H9 (cell line): ENCODE data around the gene CHAF1A. TPM values are rescaled to one million over a fixed set of nuclear protein-coding genes. Genes with fewer than 3 reads are reported as not detected.

Experiments used
- DNase-seq: peaks from one replicate; pipeline ENCODE4 v3.0.0-alpha.2; 2017
- H2AFZ ChIP-seq: one replicate; pipeline ENCODE4 v1.6.1; 2013; ENCODE audit warnings: mild to moderate bottlenecking, low read length, control low read depth, moderate library complexity
- H2AK5ac ChIP-seq: 2 replicates; pipeline ENCODE4 v1.6.1; 2013; ENCODE audit warnings: low read length, control low read depth, mixed read lengths; ENCODE audit not compliant: insufficient read length
- H2BK120ac ChIP-seq: one replicate; pipeline ENCODE4 v1.6.1; 2013; ENCODE audit warnings: low read depth, mild to moderate bottlenecking, low read length, control low read depth, inconsistent platforms; ENCODE audit not compliant: poor library complexity, severe bottlenecking
- H2BK12ac ChIP-seq: 2 replicates; pipeline ENCODE4 v1.6.1; 2013; ENCODE audit warnings: low read length, control low read depth, mixed read lengths, low read depth; ENCODE audit not compliant: insufficient read length
- H2BK15ac ChIP-seq: 2 replicates; pipeline ENCODE4 v1.6.1; 2013; ENCODE audit warnings: low read depth, low read length, control low read depth
- H2BK20ac ChIP-seq: one replicate; pipeline ENCODE4 v1.6.1; 2013; ENCODE audit warnings: low read depth, mild to moderate bottlenecking, low read length, control low read depth, inconsistent platforms; ENCODE audit not compliant: poor library complexity, severe bottlenecking
- H2BK5ac ChIP-seq: 2 replicates; pipeline ENCODE4 v1.6.1; 2013; ENCODE audit warnings: low read length, control low read depth, mixed read lengths; ENCODE audit not compliant: insufficient read length
- H3K14ac ChIP-seq: 2 replicates; pipeline ENCODE4 v1.6.1; 2013; ENCODE audit warnings: low read length, control low read depth; ENCODE audit not compliant: insufficient read depth
- H3K18ac ChIP-seq: 2 replicates; pipeline ENCODE4 v1.6.1; 2013; ENCODE audit warnings: low read depth, mild to moderate bottlenecking, mixed read lengths, low read length, control low read depth; ENCODE audit not compliant: insufficient read length
- H3K23ac ChIP-seq: 2 replicates; pipeline ENCODE4 v1.6.1; 2013; ENCODE audit warnings: low read length, control low read depth, mixed read lengths, low read depth; ENCODE audit not compliant: insufficient read length
- H3K23me2 ChIP-seq: 2 replicates; pipeline ENCODE4 v1.6.1; 2013; ENCODE audit warnings: low read depth, mild to moderate bottlenecking, mixed read lengths, low read length, control low read depth; ENCODE audit not compliant: insufficient read length, poor library complexity, severe bottlenecking
- H3K27ac ChIP-seq: 2 replicates; pipeline ENCODE4 v1.5.1; 2013; ENCODE audit warnings: low read length, control low read depth, mixed read lengths, low read depth; ENCODE audit not compliant: insufficient read length
- H3K27me3 ChIP-seq: 2 replicates; pipeline ENCODE4 v1.6.1; 2013; ENCODE audit warnings: low read length, control low read depth, inconsistent platforms; ENCODE audit not compliant: insufficient read depth
- H3K4ac ChIP-seq: 2 replicates; pipeline ENCODE4 v1.6.1; 2013; ENCODE audit warnings: low read depth, mild to moderate bottlenecking, control low read depth, inconsistent platforms, low read length, moderate library complexity
- H3K4me1 ChIP-seq: 2 replicates; pipeline ENCODE4 v1.6.1; 2013; ENCODE audit warnings: low read length, control low read depth, inconsistent platforms; ENCODE audit not compliant: insufficient read depth
- H3K4me2 ChIP-seq: 2 replicates; pipeline ENCODE4 v1.6.1; 2013; ENCODE audit warnings: low read length, control low read depth, mixed read lengths; ENCODE audit not compliant: insufficient read length, insufficient read depth
- H3K56ac ChIP-seq: 2 replicates; pipeline ENCODE4 v1.6.1; 2013; ENCODE audit warnings: low read depth, mild to moderate bottlenecking, mixed read lengths, low read length, control low read depth; ENCODE audit not compliant: insufficient read length
- H3K79me1 ChIP-seq: 2 replicates; pipeline ENCODE4 v1.6.1; 2013; ENCODE audit warnings: low read depth, mild to moderate bottlenecking, moderate library complexity, low read length, control low read depth, inconsistent platforms; ENCODE audit not compliant: insufficient read depth, poor library complexity, severe bottlenecking
- H3K79me2 ChIP-seq: 2 replicates; pipeline ENCODE4 v1.6.1; 2013; ENCODE audit warnings: low read length, control low read depth, inconsistent platforms; ENCODE audit not compliant: insufficient read depth
- H3K9ac ChIP-seq: 2 replicates; pipeline ENCODE4 v1.6.1; 2013; ENCODE audit warnings: low read length, control low read depth, mixed read lengths; ENCODE audit not compliant: insufficient read length; ENCODE audit errors: extremely low read depth
- H3K9me3 ChIP-seq: one replicate; pipeline ENCODE4 v1.6.1; 2013; ENCODE audit warnings: low read depth, low read length, inconsistent platforms; ENCODE audit not compliant: control insufficient read depth
- H3T11ph ChIP-seq: one replicate; pipeline ENCODE4 v1.6.1; 2013; ENCODE audit warnings: mild to moderate bottlenecking, low read length, control low read depth, inconsistent platforms
- H4K20me1 ChIP-seq: one replicate; pipeline ENCODE4 v1.6.1; 2013; ENCODE audit not compliant: control insufficient read depth, insufficient read length, insufficient read depth
- H4K5ac ChIP-seq: 2 replicates; pipeline ENCODE4 v1.6.1; 2013; ENCODE audit warnings: low read depth, mild to moderate bottlenecking, mixed read lengths, low read length, control low read depth; ENCODE audit not compliant: insufficient read length
- H4K8ac ChIP-seq: replicated peaks from 2 replicates; pipeline ENCODE4 v1.6.1; 2013; ENCODE audit warnings: low read length, control low read depth, mixed read lengths, low read depth; ENCODE audit not compliant: insufficient read length
- H4K91ac ChIP-seq: 2 replicates; pipeline ENCODE4 v1.6.1; 2013; ENCODE audit warnings: low read depth, mild to moderate bottlenecking, moderate library complexity, mixed read lengths, low read length, control low read depth; ENCODE audit not compliant: insufficient read length
- H3K27ac Mint-ChIP-seq, 3 experiments: 2 replicates in 2 of 3; 3 replicates in 1 of 3; pipeline ENCODE4 v1.8.0; 2020 to 2021; ENCODE audit warnings: mixed read lengths in 3 of 3, mild to moderate bottlenecking in 1 of 3, moderate library complexity in 1 of 3
- H3K27me3 Mint-ChIP-seq: 2 replicates; pipeline ENCODE4 v1.8.0; 2021; ENCODE audit warnings: low read depth, mild to moderate bottlenecking, moderate library complexity, mixed read lengths
- H3K36me3 Mint-ChIP-seq, 3 experiments: 2 replicates in 2 of 3; 3 replicates in 1 of 3; pipeline ENCODE4 v1.8.0; 2020 to 2021; ENCODE audit warnings: low read depth in 3 of 3, mixed read lengths in 3 of 3; ENCODE audit not compliant: insufficient read depth in 1 of 3
- H3K4me1 Mint-ChIP-seq, 2 experiments: 2 replicates each; pipeline ENCODE4 v1.8.0; 2020; ENCODE audit warnings: mixed read lengths in 2 of 2
- H3K4me3 Mint-ChIP-seq, 2 experiments: 2 replicates in 1 of 2; 3 replicates in 1 of 2; pipeline ENCODE4 v1.8.0; 2020 to 2021; ENCODE audit warnings: mild to moderate bottlenecking in 2 of 2, mixed read lengths in 2 of 2, moderate library complexity in 1 of 2
- H3K9me3 Mint-ChIP-seq, 2 experiments: 2 replicates in 1 of 2; 3 replicates in 1 of 2; pipeline ENCODE4 v1.8.0; 2020; ENCODE audit warnings: mild to moderate bottlenecking in 2 of 2, mixed read lengths in 2 of 2, moderate library complexity in 1 of 2
- WGBS: extraction: QIAGEN DNeasy Blood & Tissue Kit; methylation state at CpG from one replicate; pipeline ENCODE4 v1.1.7; 2013; ENCODE audit warnings: missing lambda C conversion rate, low lambda C conversion rate, mixed read lengths; ENCODE audit not compliant: insufficient read length; ENCODE audit errors: extremely low coverage; 5-methylcytosine and 5-hydroxymethylcytosine counted together
- total RNA-seq: library from RNA; stranded (reverse); gene quantifications from 2 replicates; pipeline ENCODE4 v1.2.1, GENCODE V29; 2021
- TF ChIP-seq, protein P1 (sequence below): fragments of 200-600 bp; sonication (generic); conservative IDR thresholded peaks from 3 replicates; pipeline ENCODE4 v1.8.0; 2021; ENCODE audit warnings: antibody characterized with exemption, mild to moderate bottlenecking

Gene CHAF1A
- total RNA-seq, 1 experiment from 2014 or later = 143 TPM

DNA sequence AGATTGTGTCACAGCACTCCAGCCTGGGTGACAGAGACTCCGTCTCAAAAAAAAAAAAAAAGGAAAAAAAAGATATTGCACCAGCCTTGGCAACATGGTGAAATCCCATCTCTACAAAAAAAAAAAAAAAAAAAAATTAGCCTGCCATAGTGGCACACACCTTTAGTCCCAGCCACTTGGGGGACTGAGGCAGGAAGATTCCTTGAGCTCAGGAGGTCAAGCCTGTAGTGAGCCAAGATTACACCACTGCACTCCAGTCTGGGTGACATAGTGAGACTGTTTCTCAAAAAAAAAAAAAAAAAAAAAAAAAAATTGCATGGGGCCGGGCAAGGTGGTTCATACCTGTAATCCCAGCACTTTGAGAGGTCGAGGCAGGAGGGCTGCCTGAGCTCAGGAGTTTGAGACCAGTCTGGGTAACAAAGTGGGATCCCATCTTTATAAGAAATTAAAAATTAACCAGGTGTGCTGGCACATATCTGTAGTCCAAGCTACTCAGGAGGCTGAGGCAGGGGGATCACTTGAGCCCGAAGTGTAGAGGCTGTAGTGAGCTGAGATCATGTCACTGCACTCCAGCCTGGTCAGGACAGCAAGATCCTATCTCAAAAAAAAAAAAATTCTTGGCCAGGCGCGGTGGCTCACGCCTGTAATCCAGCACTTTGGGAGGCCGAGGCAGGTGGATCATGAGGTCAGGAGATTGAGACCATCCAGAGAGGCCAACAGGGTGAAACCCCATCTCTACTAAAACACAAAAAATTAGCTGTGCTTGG lies 62.6 kb downstream of the CHAF1A start:
- Histone ChIP-seq H3K27ac (no peak overlapping the region), H3K23me2 (no peaks in the 10 kb centered on the region), H3K56ac (no peak overlapping the region), H3K4me2 (no peak overlapping the region), H3K79me2 (no peaks in the 10 kb centered on the region), H2BK120ac (no peak overlapping the region), H3K27me3 (no peaks in the 10 kb centered on the region), H2BK20ac (no peak overlapping the region), H3K9me3 (no peaks in the 10 kb centered on the region), H3K79me1 (no peaks in the 10 kb centered on the region), H3K14ac (no peak overlapping the region), H3K9ac (no peak overlapping the region), H3K4ac (no peak overlapping the region), H3K4me1 (no peaks in the 10 kb centered on the region), H2BK15ac (no peak overlapping the region), H2AFZ (no peak overlapping the region), H2BK5ac (no peak overlapping the region), H4K8ac (no peak overlapping the region), H4K20me1 (no peaks in the 10 kb centered on the region), H3K23ac (no peak overlapping the region), H2AK5ac (no peak overlapping the region), H4K91ac (no peak overlapping the region), H3K18ac (no peak overlapping the region), H2BK12ac (no peak overlapping the region), H4K5ac (no peak overlapping the region), H3T11ph (no peak overlapping the region)
- H3K4me1 Mint-ChIP-seq = no peaks in the 10 kb centered on the region
- TF ChIP-seq, protein P1, sequence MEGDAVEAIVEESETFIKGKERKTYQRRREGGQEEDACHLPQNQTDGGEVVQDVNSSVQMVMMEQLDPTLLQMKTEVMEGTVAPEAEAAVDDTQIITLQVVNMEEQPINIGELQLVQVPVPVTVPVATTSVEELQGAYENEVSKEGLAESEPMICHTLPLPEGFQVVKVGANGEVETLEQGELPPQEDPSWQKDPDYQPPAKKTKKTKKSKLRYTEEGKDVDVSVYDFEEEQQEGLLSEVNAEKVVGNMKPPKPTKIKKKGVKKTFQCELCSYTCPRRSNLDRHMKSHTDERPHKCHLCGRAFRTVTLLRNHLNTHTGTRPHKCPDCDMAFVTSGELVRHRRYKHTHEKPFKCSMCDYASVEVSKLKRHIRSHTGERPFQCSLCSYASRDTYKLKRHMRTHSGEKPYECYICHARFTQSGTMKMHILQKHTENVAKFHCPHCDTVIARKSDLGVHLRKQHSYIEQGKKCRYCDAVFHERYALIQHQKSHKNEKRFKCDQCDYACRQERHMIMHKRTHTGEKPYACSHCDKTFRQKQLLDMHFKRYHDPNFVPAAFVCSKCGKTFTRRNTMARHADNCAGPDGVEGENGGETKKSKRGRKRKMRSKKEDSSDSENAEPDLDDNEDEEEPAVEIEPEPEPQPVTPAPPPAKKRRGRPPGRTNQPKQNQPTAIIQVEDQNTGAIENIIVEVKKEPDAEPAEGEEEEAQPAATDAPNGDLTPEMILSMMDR = no peak
- H3K4me3 Mint-ChIP-seq = no peak overlapping the region
- peaks cover 6% of the 10 kb centered on the region for H3K27me3 Mint-ChIP-seq
- no peak overlapping the region for H3K27ac Mint-ChIP-seq
- no peak for DNase-seq
- H3K9me3 Mint-ChIP-seq = no peaks in the 10 kb centered on the region; a peak in 1 of 5 replicates
- no peaks in the 10 kb centered on the region for H3K36me3 Mint-ChIP-seq
- WGBS = no CpG with 5 or more reads among the region's 8 CpGs
